Esophagus muscularis mucosa (tissue), 3 donors: Measurements from ENCODE around the gene RHD.
"Not testable (repeated sequence)": the region's sequence is repeated elsewhere in the genome, so short reads cannot be mapped to it uniquely, and the experiment has no call there.

Source experiments
- EP300 ChIP-seq: sonication (generic); formaldehyde crosslinking; IDR thresholded peaks from one replicate; pipeline ENCODE4 v1.6.1; 2017; ENCODE audit warnings: antibody characterized with exemption
- TF ChIP-seq, protein P1 (sequence below), 3 experiments: fragments of 200-600 bp in 2 of 3; fragments of 450-650 bp in 1 of 3; sonication (generic) in 2 of 3; IDR thresholded peaks; one replicate each; pipeline ENCODE4 v1.5.1; 2017 to 2019; ENCODE audit warnings: antibody characterized with exemption in 3 of 3, mild to moderate bottlenecking in 2 of 3, moderate library complexity in 1 of 3

DNA sequence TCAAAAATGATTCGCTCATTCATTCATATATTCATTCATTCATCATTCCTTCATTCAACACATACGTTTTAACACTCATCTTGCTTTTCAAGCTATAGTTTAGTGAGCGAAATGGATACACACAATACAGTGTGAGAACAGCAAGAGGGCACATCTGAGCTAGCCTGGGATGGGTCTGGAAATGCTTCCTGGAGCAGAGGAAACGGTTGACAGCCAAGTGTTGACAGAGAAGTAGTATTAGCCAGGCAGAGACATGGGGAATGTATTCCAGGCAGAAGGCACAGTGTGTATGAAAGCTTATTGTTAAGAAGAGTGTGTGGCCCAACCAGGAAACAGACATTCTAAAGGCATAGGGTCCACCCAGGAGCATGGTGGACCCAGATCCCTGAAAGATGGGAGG is 32.6 kb downstream of the RHD start:
- TF ChIP-seq, protein P1, sequence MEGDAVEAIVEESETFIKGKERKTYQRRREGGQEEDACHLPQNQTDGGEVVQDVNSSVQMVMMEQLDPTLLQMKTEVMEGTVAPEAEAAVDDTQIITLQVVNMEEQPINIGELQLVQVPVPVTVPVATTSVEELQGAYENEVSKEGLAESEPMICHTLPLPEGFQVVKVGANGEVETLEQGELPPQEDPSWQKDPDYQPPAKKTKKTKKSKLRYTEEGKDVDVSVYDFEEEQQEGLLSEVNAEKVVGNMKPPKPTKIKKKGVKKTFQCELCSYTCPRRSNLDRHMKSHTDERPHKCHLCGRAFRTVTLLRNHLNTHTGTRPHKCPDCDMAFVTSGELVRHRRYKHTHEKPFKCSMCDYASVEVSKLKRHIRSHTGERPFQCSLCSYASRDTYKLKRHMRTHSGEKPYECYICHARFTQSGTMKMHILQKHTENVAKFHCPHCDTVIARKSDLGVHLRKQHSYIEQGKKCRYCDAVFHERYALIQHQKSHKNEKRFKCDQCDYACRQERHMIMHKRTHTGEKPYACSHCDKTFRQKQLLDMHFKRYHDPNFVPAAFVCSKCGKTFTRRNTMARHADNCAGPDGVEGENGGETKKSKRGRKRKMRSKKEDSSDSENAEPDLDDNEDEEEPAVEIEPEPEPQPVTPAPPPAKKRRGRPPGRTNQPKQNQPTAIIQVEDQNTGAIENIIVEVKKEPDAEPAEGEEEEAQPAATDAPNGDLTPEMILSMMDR (IDR thresholded peaks at IDR 0.05), result not testable (repeated sequence)
- not testable (repeated sequence) for TF ChIP-seq EP300
